GM12878 (cell line): ENCODE data around the gene TMEM259. TPM values are rescaled to one million over a fixed set of nuclear protein-coding genes. Genes with fewer than 3 reads are reported as not detected.
A peak's percentile ranks its signal among the peaks of the same experiment; 100 is the strongest.

Experiments
- ASH2L ChIP-seq: fragments of 300-600, 200-600 bp; sonication (generic); IDR thresholded peaks from 2 replicates; pipeline ENCODE4 v1.6.1; 2017; ENCODE audit warnings: low read depth, mild to moderate bottlenecking, borderline replicate concordance
- ETV6 ChIP-seq, 2 experiments: fragments of 450-650 bp in 1 of 2; IDR thresholded peaks in 1 of 2; conservative IDR thresholded peaks in 1 of 2; 2 replicates each; pipeline ENCODE4 v1.6.1; 2014; ENCODE audit warnings: antibody characterized with exemption in 1 of 2, borderline replicate concordance in 1 of 2, low read depth in 1 of 2, mild to moderate bottlenecking in 1 of 2, moderate library complexity in 1 of 2
- EZH2 ChIP-seq: IDR thresholded peaks from 2 replicates; pipeline ENCODE4 v1.6.1; 2012; ENCODE audit warnings: low read depth, mild to moderate bottlenecking, control low read depth, inconsistent platforms, low read length, borderline replicate concordance; ENCODE audit not compliant: control insufficient read depth
- polyA plus RNA-seq, 11 experiments: library from polyadenylated mRNA; depleted of rRNA in 4 of 11; unstranded in 6 of 11; stranded (reverse) in 5 of 11; fragments of >200 nt; fragmentation: Nextera tagmentation in 4 of 11; fragmentation: Illumina TruSeq in 1 of 11; extraction: Ambion mirVana in 4 of 11; extraction: Trizol in 1 of 11; gene quantifications; 1 replicate in 1 of 11; 2 replicates in 10 of 11; pipeline versions ENCODE4 v1.2.1 to v1.2.3, GENCODE V29; 2011 to 2016; ENCODE audit warnings: inconsistent platforms in 2 of 11, missing spikeins in 2 of 11, low read depth in 1 of 11
- total RNA-seq, 4 experiments: library from RNA; depleted of rRNA in 3 of 4; stranded (reverse); fragments of >200 nt in 3 of 4; fragmentation: Illumina TruSeq in 1 of 4; extraction: Trizol in 1 of 4; gene quantifications; 2 replicates each; pipeline versions ENCODE4 v1.2.1 to v1.2.3, GENCODE V29; 2013 to 2021
- TF ChIP-seq, protein P1 (sequence below): fragments of 450-650 bp; IDR thresholded peaks from 2 replicates; pipeline ENCODE4 v1.6.1; 2017; ENCODE audit warnings: mild to moderate bottlenecking, moderate library complexity

The TMEM259 gene
- total and polyA plus RNA-seq, 10 of the 15 experiments (the other 5 are each of a cell fraction or from before 2014, with no cell fraction given) = 0.43 to 184 (median 62.0) TPM

DNA sequence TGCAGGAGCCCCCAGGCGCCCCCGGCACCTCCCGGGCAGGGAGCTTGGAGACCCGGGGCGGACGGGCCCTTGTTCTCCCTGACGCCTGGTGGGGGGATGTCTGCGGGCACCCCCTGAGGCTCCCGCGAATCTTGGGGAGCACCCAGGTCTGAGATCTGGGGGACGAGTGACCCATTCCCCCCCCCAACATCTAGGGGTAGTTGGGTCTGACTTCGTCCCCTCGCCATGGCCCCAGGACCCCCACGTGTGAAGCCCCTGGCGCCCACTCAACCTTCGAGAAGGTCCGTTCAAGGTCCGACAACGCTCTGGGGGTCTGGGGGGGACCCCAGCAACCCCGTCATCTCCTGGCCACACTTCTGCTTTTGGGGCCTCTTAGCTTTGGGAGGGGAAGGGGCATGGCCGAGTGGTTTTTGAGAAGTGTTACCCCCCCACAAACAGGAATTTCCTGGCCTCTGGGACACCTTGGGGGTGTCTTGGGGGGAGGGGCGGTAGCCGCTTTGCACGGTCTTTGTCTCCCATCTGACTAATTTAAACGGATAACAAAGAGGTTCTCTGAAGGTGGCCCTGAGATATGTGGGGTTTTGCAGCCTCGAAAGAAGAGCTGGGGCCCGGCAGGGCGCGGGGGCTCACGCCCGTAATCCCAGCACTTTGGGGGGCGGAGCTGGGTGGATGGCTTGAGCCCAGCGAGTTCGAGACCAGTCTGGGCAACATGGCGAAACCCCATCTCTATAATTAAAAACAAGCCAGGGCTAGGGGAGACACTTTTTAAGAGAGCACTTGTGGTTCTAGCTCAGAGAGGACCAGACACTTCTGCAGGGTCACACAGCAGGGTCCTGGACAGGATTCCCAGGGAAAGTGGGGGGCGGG, 6.1 kb upstream of the TMEM259 start (continued):
- TF ChIP-seq ASH2L (no peak), ETV6 (conservative IDR thresholded peaks at IDR 0.05 in 1 of 2, IDR thresholded peaks at IDR 0.05 in 1 of 2; ENCODE audit: borderline replicate concordance in 1 of 2, low read depth in 1 of 2) (peak in 1 of 2 experiments; percentile 8; a peak in 1 of 4 replicates), EZH2 (no peak)
- TF ChIP-seq, protein P1, sequence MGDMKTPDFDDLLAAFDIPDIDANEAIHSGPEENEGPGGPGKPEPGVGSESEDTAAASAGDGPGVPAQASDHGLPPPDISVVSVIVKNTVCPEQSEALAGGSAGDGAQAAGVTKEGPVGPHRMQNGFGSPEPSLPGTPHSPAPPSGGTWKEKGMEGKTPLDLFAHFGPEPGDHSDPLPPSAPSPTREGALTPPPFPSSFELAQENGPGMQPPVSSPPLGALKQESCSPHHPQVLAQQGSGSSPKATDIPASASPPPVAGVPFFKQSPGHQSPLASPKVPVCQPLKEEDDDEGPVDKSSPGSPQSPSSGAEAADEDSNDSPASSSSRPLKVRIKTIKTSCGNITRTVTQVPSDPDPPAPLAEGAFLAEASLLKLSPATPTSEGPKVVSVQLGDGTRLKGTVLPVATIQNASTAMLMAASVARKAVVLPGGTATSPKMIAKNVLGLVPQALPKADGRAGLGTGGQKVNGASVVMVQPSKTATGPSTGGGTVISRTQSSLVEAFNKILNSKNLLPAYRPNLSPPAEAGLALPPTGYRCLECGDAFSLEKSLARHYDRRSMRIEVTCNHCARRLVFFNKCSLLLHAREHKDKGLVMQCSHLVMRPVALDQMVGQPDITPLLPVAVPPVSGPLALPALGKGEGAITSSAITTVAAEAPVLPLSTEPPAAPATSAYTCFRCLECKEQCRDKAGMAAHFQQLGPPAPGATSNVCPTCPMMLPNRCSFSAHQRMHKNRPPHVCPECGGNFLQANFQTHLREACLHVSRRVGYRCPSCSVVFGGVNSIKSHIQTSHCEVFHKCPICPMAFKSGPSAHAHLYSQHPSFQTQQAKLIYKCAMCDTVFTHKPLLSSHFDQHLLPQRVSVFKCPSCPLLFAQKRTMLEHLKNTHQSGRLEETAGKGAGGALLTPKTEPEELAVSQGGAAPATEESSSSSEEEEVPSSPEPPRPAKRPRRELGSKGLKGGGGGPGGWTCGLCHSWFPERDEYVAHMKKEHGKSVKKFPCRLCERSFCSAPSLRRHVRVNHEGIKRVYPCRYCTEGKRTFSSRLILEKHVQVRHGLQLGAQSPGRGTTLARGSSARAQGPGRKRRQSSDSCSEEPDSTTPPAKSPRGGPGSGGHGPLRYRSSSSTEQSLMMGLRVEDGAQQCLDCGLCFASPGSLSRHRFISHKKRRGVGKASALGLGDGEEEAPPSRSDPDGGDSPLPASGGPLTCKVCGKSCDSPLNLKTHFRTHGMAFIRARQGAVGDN = no peak
